Activated naive CD4-positive, alpha-beta T cell treated with anti-CD3 and anti-CD28 coated beads, Interleukin-2, amount 50 U/mL, for 24 hours (primary cell): ENCODE results near the gene L3MBTL4.

Experiments used
- H3K27ac Mint-ChIP-seq: one replicate; pipeline ENCODE4 v1.8.0; 2021; ENCODE audit warnings: mild to moderate bottlenecking, mixed read lengths
- H3K27me3 Mint-ChIP-seq: one replicate; pipeline ENCODE4 v1.8.0; 2021; ENCODE audit warnings: mixed read lengths
- H3K36me3 Mint-ChIP-seq: one replicate; pipeline ENCODE4 v1.8.0; 2021; ENCODE audit warnings: mixed read lengths
- H3K4me1 Mint-ChIP-seq: one replicate; pipeline ENCODE4 v1.8.0; 2021; ENCODE audit warnings: mixed read lengths
- H3K4me3 Mint-ChIP-seq: one replicate; pipeline ENCODE4 v1.8.0; 2021; ENCODE audit warnings: mild to moderate bottlenecking, mixed read lengths
- H3K9me3 Mint-ChIP-seq: one replicate; pipeline ENCODE4 v1.8.0; 2021; ENCODE audit warnings: mixed read lengths

The L3MBTL4 gene

GRCh38 chr18:6414723-6415417 lies at the start of gene L3MBTL4:
L3MBTL4 (minus strand) TSS chr18:6414911; CDS start chr18:6311625, 103,286 bp downstream.
- Mint-ChIP-seq H3K9me3 (peaks cover 6% of the 10 kb centered on the region), H3K36me3 (no peaks in the 10 kb centered on the region), H3K4me3 (peak within 1 kb of the TSS; percentile 80), H3K27ac (no peak within 1 kb of the TSS), H3K4me1 (peaks cover 12% of the 10 kb centered on the region), H3K27me3 (peaks cover 18% of the 10 kb centered on the region)

DNA sequence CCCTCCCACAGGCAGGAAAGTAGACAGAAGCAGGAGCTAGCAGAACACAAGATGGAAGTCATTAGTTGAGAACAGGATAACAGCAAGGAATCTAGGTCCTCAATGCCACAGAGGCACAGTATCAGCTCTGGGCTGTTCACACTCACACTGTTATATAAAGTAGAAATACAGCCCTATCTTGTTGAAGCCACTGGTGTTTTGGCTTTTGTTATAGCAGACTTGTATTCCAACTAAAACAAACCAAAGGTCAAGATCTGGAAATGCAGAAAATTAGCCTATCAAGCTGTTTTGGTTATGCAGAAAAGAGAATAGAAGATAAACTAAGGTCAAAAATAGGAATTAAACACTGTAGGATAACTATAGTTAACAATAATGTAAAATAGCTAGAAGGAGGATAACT lies 37.5 kb upstream of the L3MBTL4 start:
- no peaks in the 10 kb centered on the region for H3K27me3 Mint-ChIP-seq
- no peak overlapping the region for H3K27ac Mint-ChIP-seq
- no peaks in the 10 kb centered on the region for H3K4me1 Mint-ChIP-seq
- no peaks in the 10 kb centered on the region for H3K36me3 Mint-ChIP-seq
- H3K9me3 Mint-ChIP-seq, result no peaks in the 10 kb centered on the region
- no peak overlapping the region for H3K4me3 Mint-ChIP-seq

DNA sequence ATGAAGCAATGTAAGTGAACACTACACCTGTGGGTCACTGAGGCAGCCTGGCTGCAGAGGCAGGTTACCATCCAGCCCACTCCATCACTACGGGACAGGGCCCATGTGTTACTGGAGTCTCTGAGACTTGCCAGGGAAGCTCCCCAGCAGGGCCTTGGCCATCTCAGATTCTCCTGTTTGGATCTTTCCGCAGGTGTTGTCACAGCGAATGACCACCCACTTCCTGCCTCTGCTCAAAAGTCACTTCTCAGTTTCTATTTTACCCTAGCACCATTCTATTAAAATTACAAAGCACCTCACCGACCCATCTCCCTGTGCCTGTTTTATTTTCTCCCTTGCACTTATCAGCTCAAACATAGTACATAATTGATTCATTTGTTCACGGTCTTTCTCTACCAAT lies 34.5 kb upstream of the L3MBTL4 start:
- H3K4me1 Mint-ChIP-seq, result no peaks in the 10 kb centered on the region
- no peaks in the 10 kb centered on the region for H3K9me3 Mint-ChIP-seq
- H3K27ac Mint-ChIP-seq, result no peak overlapping the region
- no peak overlapping the region for H3K4me3 Mint-ChIP-seq
- no peaks in the 10 kb centered on the region for H3K36me3 Mint-ChIP-seq
- no peaks in the 10 kb centered on the region for H3K27me3 Mint-ChIP-seq

DNA sequence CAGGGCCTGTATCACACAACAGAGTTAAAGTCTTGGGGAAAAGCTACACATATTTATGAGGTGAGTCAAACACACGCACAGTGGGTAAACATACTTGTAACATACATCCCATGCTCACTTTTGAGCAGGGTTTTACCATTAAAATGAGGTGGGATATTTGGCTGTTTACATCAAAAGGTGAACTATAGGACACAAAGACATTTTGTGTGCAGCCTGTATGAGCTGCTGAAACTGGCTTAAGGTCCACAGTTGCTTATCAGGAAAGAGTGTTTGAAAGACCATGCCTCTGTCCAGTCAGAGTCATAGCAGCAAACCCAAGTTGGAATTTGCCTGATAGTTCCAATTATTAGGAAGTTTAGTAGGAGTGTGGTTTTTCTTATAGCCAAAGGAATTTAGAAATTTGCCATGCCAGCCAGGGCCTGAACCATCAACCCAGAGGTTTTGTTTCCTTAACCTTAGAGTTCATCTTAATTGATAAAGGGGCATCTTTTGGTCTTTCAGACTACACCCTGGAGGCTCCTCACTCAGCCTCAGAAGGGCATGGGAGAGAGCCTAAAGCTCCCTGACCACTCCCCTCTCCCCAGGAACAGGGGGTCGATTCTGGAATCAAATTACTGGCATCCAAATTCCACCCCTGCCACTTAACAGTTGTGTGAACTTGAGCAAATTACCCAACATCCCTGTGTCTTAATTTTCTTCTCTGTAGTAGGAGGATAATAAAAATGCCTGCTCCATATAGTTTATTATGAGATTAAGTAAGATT lies 29.9 kb upstream of the L3MBTL4 start:
- Mint-ChIP-seq H3K27ac (no peak overlapping the region), H3K4me1 (no peaks in the 10 kb centered on the region), H3K27me3 (no peaks in the 10 kb centered on the region), H3K36me3 (no peaks in the 10 kb centered on the region), H3K9me3 (no peaks in the 10 kb centered on the region), H3K4me3 (no peak overlapping the region)

GRCh38 chr18:6441200-6441599 lies 26.5 kb upstream of the L3MBTL4 start:
- Mint-ChIP-seq H3K9me3 (no peaks in the 10 kb centered on the region), H3K4me1 (no peaks in the 10 kb centered on the region), H3K27ac (no peak overlapping the region), H3K36me3 (no peaks in the 10 kb centered on the region), H3K4me3 (no peak overlapping the region), H3K27me3 (peaks cover 3% of the 10 kb centered on the region)

- H3K4me3 Mint-ChIP-seq, result no peak overlapping the region
- no peaks in the 10 kb centered on the region for H3K4me1 Mint-ChIP-seq
- H3K27me3 Mint-ChIP-seq, result peaks cover 3% of the 10 kb centered on the region
- no peaks in the 10 kb centered on the region for H3K9me3 Mint-ChIP-seq
- no peaks in the 10 kb centered on the region for H3K36me3 Mint-ChIP-seq
- H3K27ac Mint-ChIP-seq, result no peak overlapping the region
Observed at GRCh38 chr18:6437937-6438818, 23.5 kb upstream of the L3MBTL4 start.

- H3K4me3 Mint-ChIP-seq, result no peak overlapping the region
- peaks cover 3% of the 10 kb centered on the region for H3K27me3 Mint-ChIP-seq
- H3K27ac Mint-ChIP-seq, result no peak overlapping the region
- H3K4me1 Mint-ChIP-seq, result no peaks in the 10 kb centered on the region
- H3K9me3 Mint-ChIP-seq, result no peaks in the 10 kb centered on the region
- no peaks in the 10 kb centered on the region for H3K36me3 Mint-ChIP-seq
Observed at GRCh38 chr18:6435731-6436130, 21.0 kb upstream of the L3MBTL4 start.

DNA sequence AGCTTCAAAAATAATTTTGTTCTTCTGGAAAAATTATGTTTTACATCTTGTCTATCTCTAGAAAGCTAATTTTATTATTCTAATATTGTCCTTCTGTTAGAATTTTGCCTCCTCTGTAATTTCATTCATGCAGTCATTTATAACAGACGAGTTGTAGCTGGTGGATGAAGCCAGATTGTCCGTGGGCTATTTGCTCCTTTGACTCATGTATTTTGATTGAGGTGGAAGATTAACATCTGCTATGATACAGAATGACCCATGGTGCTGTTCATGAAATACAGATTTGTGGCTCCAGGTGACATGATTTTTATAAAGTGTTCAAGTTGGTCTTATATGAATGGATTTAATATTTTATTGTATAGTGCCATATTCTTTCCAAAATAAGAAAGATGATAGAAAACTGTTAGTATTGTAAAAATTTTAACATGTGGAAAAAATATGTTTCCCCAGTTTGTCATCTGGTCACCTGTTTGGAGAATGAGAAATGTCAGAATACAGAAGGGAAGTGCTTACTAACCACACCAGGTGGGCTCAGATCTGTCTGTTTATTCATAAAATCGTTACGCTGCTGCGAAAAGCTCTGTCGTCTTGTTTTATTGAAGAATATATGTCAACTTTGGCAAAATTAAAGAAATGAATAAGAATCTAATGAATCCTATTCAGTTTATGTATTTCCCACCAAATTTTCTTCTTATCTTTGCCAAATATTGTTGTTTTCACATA lies 20.4 kb upstream of the L3MBTL4 start:
- Mint-ChIP-seq H3K4me3 (no peak overlapping the region), H3K9me3 (no peaks in the 10 kb centered on the region), H3K36me3 (no peaks in the 10 kb centered on the region), H3K27me3 (peaks cover 3% of the 10 kb centered on the region), H3K4me1 (no peaks in the 10 kb centered on the region), H3K27ac (no peak overlapping the region)

DNA sequence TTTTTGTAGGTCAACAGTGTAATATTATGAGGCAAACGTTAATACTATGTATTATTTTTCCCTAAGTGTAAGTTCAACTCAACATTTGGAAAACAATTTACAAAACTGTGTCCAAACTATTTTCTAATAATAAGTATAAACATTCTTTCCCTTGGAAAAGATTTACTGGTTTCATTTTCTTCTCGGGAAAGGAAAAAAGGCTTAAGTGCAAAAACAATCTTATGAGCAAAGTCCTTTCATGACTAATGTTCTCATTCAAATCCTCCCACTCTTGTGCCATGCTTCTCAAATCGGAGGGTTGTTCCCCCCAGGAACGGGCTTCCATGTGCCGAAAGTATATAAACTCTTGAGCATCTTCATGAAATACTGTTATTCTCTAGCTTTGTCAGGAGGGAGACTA lies 19.8 kb upstream of the L3MBTL4 start:
- Mint-ChIP-seq H3K36me3 (no peaks in the 10 kb centered on the region), H3K4me3 (no peak overlapping the region), H3K27ac (no peak overlapping the region), H3K27me3 (peaks cover 3% of the 10 kb centered on the region), H3K4me1 (no peaks in the 10 kb centered on the region), H3K9me3 (no peaks in the 10 kb centered on the region)

GRCh38 chr18:6431659-6432318 lies 17.1 kb upstream of the L3MBTL4 start:
- Mint-ChIP-seq H3K27ac (no peak overlapping the region), H3K4me1 (no peaks in the 10 kb centered on the region), H3K4me3 (no peak overlapping the region), H3K36me3 (no peaks in the 10 kb centered on the region), H3K9me3 (no peaks in the 10 kb centered on the region), H3K27me3 (no peaks in the 10 kb centered on the region)

- Mint-ChIP-seq H3K4me3 (no peak overlapping the region), H3K9me3 (no peaks in the 10 kb centered on the region), H3K4me1 (no peaks in the 10 kb centered on the region), H3K36me3 (no peaks in the 10 kb centered on the region), H3K27me3 (no peaks in the 10 kb centered on the region), H3K27ac (no peak overlapping the region)
Observed at GRCh38 chr18:6428851-6429395, 14.2 kb upstream of the L3MBTL4 start.

- H3K27ac Mint-ChIP-seq, result no peak overlapping the region
- H3K36me3 Mint-ChIP-seq, result no peaks in the 10 kb centered on the region
- H3K9me3 Mint-ChIP-seq, result no peaks in the 10 kb centered on the region
- H3K27me3 Mint-ChIP-seq, result no peaks in the 10 kb centered on the region
- H3K4me1 Mint-ChIP-seq, result no peaks in the 10 kb centered on the region
- no peak overlapping the region for H3K4me3 Mint-ChIP-seq
Observed at GRCh38 chr18:6427286-6427685, 12.6 kb upstream of the L3MBTL4 start.

GRCh38 chr18:6423289-6423688 lies 8.6 kb upstream of the L3MBTL4 start:
- Mint-ChIP-seq H3K36me3 (no peaks in the 10 kb centered on the region), H3K27ac (no peak overlapping the region), H3K4me3 (no peak overlapping the region), H3K27me3 (no peaks in the 10 kb centered on the region), H3K9me3 (peaks cover 6% of the 10 kb centered on the region), H3K4me1 (no peaks in the 10 kb centered on the region)

DNA sequence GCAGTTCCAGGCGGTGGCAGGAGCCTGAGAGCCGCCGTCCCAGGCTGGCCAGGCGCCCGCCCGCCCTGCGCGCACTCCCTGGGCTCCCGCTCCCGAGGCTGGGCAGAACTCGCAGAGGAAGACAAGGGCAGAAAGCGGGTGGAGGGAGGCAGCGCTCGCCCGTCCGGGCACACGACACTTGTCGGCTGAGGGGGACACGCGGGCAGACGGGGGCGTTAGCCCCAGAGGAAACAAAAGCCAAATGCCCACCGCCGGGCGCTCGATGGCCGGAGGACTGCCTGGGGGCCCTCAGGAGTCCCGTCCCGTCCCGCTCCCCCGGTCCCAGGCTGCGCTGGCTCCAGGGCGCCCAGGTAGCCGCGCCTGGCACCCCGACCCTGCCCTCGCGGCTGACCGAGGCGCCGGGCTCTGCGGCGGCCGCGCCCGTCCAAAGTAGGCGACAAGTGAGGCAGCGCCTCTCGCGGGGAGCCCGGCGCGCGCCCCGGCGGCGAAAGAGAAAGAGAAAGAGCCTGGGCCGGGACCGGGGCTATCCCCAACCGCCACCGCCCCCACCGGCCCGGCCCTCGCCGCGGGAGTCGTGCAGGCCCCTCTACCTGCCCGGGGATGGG lies 491 bp downstream of the L3MBTL4 start:
- H3K36me3 Mint-ChIP-seq, result no peaks in the 10 kb centered on the region
- H3K4me3 Mint-ChIP-seq, result peak overlapping the region; percentile 26
- peaks cover 6% of the 10 kb centered on the region for H3K9me3 Mint-ChIP-seq
- H3K4me1 Mint-ChIP-seq, result peaks cover 12% of the 10 kb centered on the region
- peaks cover 18% of the 10 kb centered on the region for H3K27me3 Mint-ChIP-seq
- no peak overlapping the region for H3K27ac Mint-ChIP-seq
